ENCODE data around the gene C21orf58.

Gene C21orf58

DNA sequence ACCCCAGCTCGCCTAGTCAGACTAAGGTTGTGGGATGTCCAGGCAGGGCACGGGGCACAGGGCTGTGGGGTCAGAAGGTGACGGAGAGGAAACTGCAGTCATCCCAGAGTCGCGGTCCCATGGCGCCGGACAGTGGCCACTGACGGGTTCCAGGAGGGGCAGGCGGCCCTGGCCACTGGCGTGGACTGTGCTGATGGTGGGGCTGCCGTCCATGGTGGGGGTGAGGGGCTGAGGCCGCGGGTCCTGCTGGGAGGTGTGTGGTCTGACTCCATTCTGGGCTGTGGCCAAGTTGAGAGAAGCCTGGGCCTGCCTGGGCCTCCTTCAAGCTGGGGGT, 32.3 kb upstream of the C21orf58 start:
- Histone ChIP-seq H3K14ac (ENCODE audit: low read length) (no peak overlapping the region), H3K4ac (ENCODE audit: low read depth, low read length) (no peak overlapping the region), H2BK12ac (ENCODE audit: low read length) (no peak overlapping the region), H3K9me3 (ENCODE audit: insufficient read depth, low read depth, low read length) (peaks cover 2% of the 10 kb centered on the region), H4K91ac (ENCODE audit: low read depth, low read length) (no peak overlapping the region), H2AK5ac (ENCODE audit: low read length) (no peak overlapping the region), H3K36me3 (ENCODE audit: control insufficient read depth in 1 of 2, insufficient read depth in 2 of 2, low read length in 2 of 2) (peaks cover 68 to 75% of the 10 kb centered on the region in 2 experiments), H3K9ac (ENCODE audit: low read length) (no peak overlapping the region), H3K4me2 (ENCODE audit: low read length) (no peak overlapping the region), H3K79me1 (ENCODE audit: low read length) (no peaks in the 10 kb centered on the region), H3K79me2 (ENCODE audit: control insufficient read depth, insufficient read depth, low read length, poor library complexity) (no peaks in the 10 kb centered on the region), H4K12ac (ENCODE audit: low read depth, low read length) (no peak overlapping the region), H2BK120ac (ENCODE audit: insufficient read depth, low read length, poor library complexity) (no peak overlapping the region), H3K4me1 (ENCODE audit: control insufficient read depth in 1 of 2, insufficient read depth in 2 of 2, low read length in 2 of 2) (peaks cover 0 to 2% of the 10 kb centered on the region in 2 experiments), H3K18ac (ENCODE audit: low read length) (no peak overlapping the region), H2BK5ac (ENCODE audit: low read depth, low read length, poor library complexity) (no peak overlapping the region), H3K27ac (ENCODE audit: low read depth, low read length) (no peak overlapping the region), H4K8ac (ENCODE audit: low read depth, low read length) (no peak overlapping the region), H3K23ac (ENCODE audit: low read length) (no peak overlapping the region), H3K27me3 (ENCODE audit: insufficient read depth, low read length) (no peaks in the 10 kb centered on the region), H3K4me3 (ENCODE audit: low read depth, low read length) (no peak overlapping the region), H2AFZ (ENCODE audit: insufficient read depth, low read length, poor library complexity) (no peak overlapping the region)
- no CpG with 5 or more reads among the region's 13 CpGs for WGBS (ENCODE audit: extremely low coverage, insufficient coverage, insufficient read length)
- no peak for DNase-seq

DNA sequence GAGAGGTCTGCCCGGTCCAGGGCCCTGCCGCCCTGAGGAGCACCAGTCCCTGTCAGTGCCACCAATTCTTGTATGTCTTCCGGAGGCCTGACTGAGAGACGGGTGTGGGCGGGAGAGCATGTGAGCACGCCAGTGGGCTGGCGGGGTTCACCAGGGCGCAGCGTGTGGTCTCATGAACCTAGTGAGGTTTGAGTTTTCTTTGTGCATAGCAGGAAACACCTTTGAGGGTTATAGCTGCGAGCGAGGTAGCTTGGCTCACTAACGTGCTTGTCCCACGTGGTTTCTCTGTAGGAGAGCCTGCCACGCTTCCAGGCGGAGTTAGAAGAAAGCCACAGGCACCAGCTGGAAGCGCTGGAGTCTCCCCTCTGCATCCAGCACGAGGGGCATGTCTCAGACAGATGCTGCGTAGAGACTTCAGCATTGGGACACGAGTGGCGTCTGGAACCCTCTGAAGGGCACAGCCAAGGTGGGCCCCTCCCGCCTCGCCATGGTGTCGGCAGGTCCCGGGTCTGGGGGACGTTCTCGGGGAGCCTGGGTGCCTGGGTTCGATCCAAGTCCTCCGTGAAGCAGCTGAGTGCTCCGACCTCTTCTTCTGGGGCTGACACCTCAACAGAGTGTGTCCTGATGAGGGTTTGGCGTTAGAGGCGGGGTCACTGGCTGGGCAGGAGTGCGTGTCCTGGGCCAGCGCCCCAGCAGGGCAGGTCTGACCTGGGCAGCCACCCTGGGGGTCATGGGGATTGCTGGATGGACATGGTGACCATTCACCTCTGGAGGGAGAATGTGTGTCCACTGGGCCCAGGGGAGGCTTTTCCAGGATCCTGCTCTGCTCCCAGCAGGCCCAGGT, 31.7 kb upstream of the C21orf58 start:
- no peak overlapping the region for H2BK5ac ChIP-seq (ENCODE audit: low read depth, low read length, poor library complexity)
- no peak overlapping the region for H3K4me2 ChIP-seq (ENCODE audit: low read length)
- H3K14ac ChIP-seq (ENCODE audit: low read length) = no peak overlapping the region
- peaks cover 0 to 2% of the 10 kb centered on the region in 2 experiments for H3K4me1 ChIP-seq (ENCODE audit: control insufficient read depth in 1 of 2, insufficient read depth in 2 of 2, low read length in 2 of 2)
- no peak overlapping the region for H3K4ac ChIP-seq (ENCODE audit: low read depth, low read length)
- no peak overlapping the region for H4K91ac ChIP-seq (ENCODE audit: low read depth, low read length)
- H3K9ac ChIP-seq (ENCODE audit: low read length) = no peak overlapping the region
- no peak overlapping the region for H3K18ac ChIP-seq (ENCODE audit: low read length)
- WGBS (ENCODE audit: extremely low coverage, insufficient coverage, insufficient read length) = no CpG with 5 or more reads among the region's 33 CpGs
- peaks cover 2% of the 10 kb centered on the region for H3K9me3 ChIP-seq (ENCODE audit: insufficient read depth, low read depth, low read length)
- DNase-seq = no peak
- no peaks in the 10 kb centered on the region for H3K79me2 ChIP-seq (ENCODE audit: control insufficient read depth, insufficient read depth, low read length, poor library complexity)
- no peak overlapping the region for H2BK12ac ChIP-seq (ENCODE audit: low read length)
- no peak overlapping the region for H3K27ac ChIP-seq (ENCODE audit: low read depth, low read length)
- no peaks in the 10 kb centered on the region for H3K27me3 ChIP-seq (ENCODE audit: insufficient read depth, low read length)
- H3K23ac ChIP-seq (ENCODE audit: low read length) = no peak overlapping the region
- H2AK5ac ChIP-seq (ENCODE audit: low read length) = no peak overlapping the region
- no peaks in the 10 kb centered on the region for H3K79me1 ChIP-seq (ENCODE audit: low read length)
- no peak overlapping the region for H2AFZ ChIP-seq (ENCODE audit: insufficient read depth, low read length, poor library complexity)
- peaks cover 74 to 80% of the 10 kb centered on the region in 2 experiments for H3K36me3 ChIP-seq (ENCODE audit: control insufficient read depth in 1 of 2, insufficient read depth in 2 of 2, low read length in 2 of 2)
- H3K4me3 ChIP-seq (ENCODE audit: low read depth, low read length) = no peak overlapping the region
- H2BK120ac ChIP-seq (ENCODE audit: insufficient read depth, low read length, poor library complexity) = no peak overlapping the region
- H4K8ac ChIP-seq (ENCODE audit: low read depth, low read length) = no peak overlapping the region
- no peak overlapping the region for H4K12ac ChIP-seq (ENCODE audit: low read depth, low read length)

DNA sequence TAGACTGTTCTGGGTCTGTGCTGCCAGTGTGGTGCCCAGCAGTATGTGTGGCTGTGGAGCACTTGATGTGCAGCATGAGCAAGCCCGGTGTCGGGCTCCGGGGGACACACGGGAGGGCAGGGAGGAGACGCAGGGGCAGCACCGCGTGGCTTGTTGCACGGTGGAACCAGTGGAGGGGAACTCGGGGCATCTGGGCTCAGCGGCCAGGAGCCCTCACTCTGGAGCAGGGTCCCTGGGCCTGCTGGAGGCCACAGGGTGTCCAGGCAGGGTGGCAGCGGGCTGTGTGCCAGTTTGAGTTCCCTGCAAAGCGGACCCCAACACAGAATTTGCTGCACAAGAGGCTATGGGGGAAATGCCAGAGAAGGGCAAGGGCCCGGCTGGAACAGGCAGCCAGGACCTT, 30.8 kb upstream of the C21orf58 start:
- Histone ChIP-seq H2BK12ac (ENCODE audit: low read length) (no peak overlapping the region), H3K4me1 (ENCODE audit: control insufficient read depth in 1 of 2, insufficient read depth in 2 of 2, low read length in 2 of 2) (peaks cover 0 to 2% of the 10 kb centered on the region in 2 experiments), H2BK120ac (ENCODE audit: insufficient read depth, low read length, poor library complexity) (no peak overlapping the region), H3K23ac (ENCODE audit: low read length) (no peak overlapping the region), H3K27ac (ENCODE audit: low read depth, low read length) (no peak overlapping the region), H3K4me2 (ENCODE audit: low read length) (no peak overlapping the region), H3K4me3 (ENCODE audit: low read depth, low read length) (no peak overlapping the region), H3K79me2 (ENCODE audit: control insufficient read depth, insufficient read depth, low read length, poor library complexity) (no peaks in the 10 kb centered on the region), H3K36me3 (ENCODE audit: control insufficient read depth in 1 of 2, insufficient read depth in 2 of 2, low read length in 2 of 2) (peaks cover 73 to 82% of the 10 kb centered on the region in 2 experiments), H3K9me3 (ENCODE audit: insufficient read depth, low read depth, low read length) (peaks cover 2% of the 10 kb centered on the region), H3K27me3 (ENCODE audit: insufficient read depth, low read length) (no peaks in the 10 kb centered on the region), H2AFZ (ENCODE audit: insufficient read depth, low read length, poor library complexity) (no peak overlapping the region), H3K4ac (ENCODE audit: low read depth, low read length) (no peak overlapping the region), H3K9ac (ENCODE audit: low read length) (no peak overlapping the region), H2AK5ac (ENCODE audit: low read length) (no peak overlapping the region), H4K12ac (ENCODE audit: low read depth, low read length) (no peak overlapping the region), H2BK5ac (ENCODE audit: low read depth, low read length, poor library complexity) (no peak overlapping the region), H4K91ac (ENCODE audit: low read depth, low read length) (no peak overlapping the region), H3K79me1 (ENCODE audit: low read length) (no peaks in the 10 kb centered on the region), H3K14ac (ENCODE audit: low read length) (no peak overlapping the region), H4K8ac (ENCODE audit: low read depth, low read length) (no peak overlapping the region), H3K18ac (ENCODE audit: low read length) (no peak overlapping the region)
- WGBS (ENCODE audit: extremely low coverage, insufficient coverage, insufficient read length) = no CpG with 5 or more reads among the region's 13 CpGs
- no peak for DNase-seq

DNA sequence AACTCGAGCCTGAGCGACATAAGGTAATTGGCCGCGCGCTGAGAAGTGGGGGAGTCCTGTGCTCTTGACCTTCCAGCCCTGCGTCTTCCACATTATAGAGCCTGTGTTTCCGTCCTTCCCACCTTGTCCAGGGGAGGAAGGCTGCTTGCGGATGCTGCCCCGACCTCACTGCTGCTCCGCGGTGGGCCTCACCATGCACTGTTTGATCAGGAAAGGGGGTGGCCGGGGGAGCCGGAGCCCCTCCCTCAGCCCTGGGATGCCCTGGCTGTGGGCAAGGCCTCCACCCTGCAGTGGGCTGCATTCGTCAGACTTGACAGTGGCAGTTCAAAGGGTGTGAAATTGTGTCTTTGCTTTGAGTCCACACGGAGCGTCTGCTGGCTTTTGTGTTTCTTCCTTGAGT, 30.4 kb upstream of the C21orf58 start:
- no peak for DNase-seq
- Histone ChIP-seq H2BK120ac (ENCODE audit: insufficient read depth, low read length, poor library complexity) (no peak overlapping the region), H3K9ac (ENCODE audit: low read length) (no peak overlapping the region), H3K79me1 (ENCODE audit: low read length) (no peaks in the 10 kb centered on the region), H2BK5ac (ENCODE audit: low read depth, low read length, poor library complexity) (no peak overlapping the region), H3K27me3 (ENCODE audit: insufficient read depth, low read length) (no peaks in the 10 kb centered on the region), H3K9me3 (ENCODE audit: insufficient read depth, low read depth, low read length) (peaks cover 2% of the 10 kb centered on the region), H3K14ac (ENCODE audit: low read length) (no peak overlapping the region), H3K4ac (ENCODE audit: low read depth, low read length) (no peak overlapping the region), H3K27ac (ENCODE audit: low read depth, low read length) (no peak overlapping the region), H2BK12ac (ENCODE audit: low read length) (no peak overlapping the region), H3K79me2 (ENCODE audit: control insufficient read depth, insufficient read depth, low read length, poor library complexity) (no peaks in the 10 kb centered on the region), H3K4me1 (ENCODE audit: control insufficient read depth in 1 of 2, insufficient read depth in 2 of 2, low read length in 2 of 2) (peaks cover 0 to 2% of the 10 kb centered on the region in 2 experiments), H2AK5ac (ENCODE audit: low read length) (no peak overlapping the region), H3K36me3 (ENCODE audit: control insufficient read depth in 1 of 2, insufficient read depth in 2 of 2, low read length in 2 of 2) (peaks cover 78 to 87% of the 10 kb centered on the region in 2 experiments), H3K18ac (ENCODE audit: low read length) (no peak overlapping the region), H4K91ac (ENCODE audit: low read depth, low read length) (no peak overlapping the region), H2AFZ (ENCODE audit: insufficient read depth, low read length, poor library complexity) (no peak overlapping the region), H3K4me2 (ENCODE audit: low read length) (no peak overlapping the region), H3K4me3 (ENCODE audit: low read depth, low read length) (peak overlapping the region; percentile 38), H4K12ac (ENCODE audit: low read depth, low read length) (no peak overlapping the region), H4K8ac (ENCODE audit: low read depth, low read length) (no peak overlapping the region), H3K23ac (ENCODE audit: low read length) (no peak overlapping the region)
- no CpG with 5 or more reads among the region's 16 CpGs for WGBS (ENCODE audit: extremely low coverage, insufficient coverage, insufficient read length)

Measured in trophoblast cell (in vitro differentiated cells and primary cell).